ENCODE results near the gene STX10.

STX10 gene

GRCh38 chr19:13138916-13139198, 11.3 kb downstream of the STX10 start:
- H3K4me3 ChIP-seq (ENCODE audit: low read length) = no peak overlapping the region
- TF ChIP-seq, protein P1, sequence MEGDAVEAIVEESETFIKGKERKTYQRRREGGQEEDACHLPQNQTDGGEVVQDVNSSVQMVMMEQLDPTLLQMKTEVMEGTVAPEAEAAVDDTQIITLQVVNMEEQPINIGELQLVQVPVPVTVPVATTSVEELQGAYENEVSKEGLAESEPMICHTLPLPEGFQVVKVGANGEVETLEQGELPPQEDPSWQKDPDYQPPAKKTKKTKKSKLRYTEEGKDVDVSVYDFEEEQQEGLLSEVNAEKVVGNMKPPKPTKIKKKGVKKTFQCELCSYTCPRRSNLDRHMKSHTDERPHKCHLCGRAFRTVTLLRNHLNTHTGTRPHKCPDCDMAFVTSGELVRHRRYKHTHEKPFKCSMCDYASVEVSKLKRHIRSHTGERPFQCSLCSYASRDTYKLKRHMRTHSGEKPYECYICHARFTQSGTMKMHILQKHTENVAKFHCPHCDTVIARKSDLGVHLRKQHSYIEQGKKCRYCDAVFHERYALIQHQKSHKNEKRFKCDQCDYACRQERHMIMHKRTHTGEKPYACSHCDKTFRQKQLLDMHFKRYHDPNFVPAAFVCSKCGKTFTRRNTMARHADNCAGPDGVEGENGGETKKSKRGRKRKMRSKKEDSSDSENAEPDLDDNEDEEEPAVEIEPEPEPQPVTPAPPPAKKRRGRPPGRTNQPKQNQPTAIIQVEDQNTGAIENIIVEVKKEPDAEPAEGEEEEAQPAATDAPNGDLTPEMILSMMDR (IDR thresholded peaks at IDR 0.05; ENCODE audit: insufficient read depth, low read depth, low read length, missing control alignments) = no peak

DNA sequence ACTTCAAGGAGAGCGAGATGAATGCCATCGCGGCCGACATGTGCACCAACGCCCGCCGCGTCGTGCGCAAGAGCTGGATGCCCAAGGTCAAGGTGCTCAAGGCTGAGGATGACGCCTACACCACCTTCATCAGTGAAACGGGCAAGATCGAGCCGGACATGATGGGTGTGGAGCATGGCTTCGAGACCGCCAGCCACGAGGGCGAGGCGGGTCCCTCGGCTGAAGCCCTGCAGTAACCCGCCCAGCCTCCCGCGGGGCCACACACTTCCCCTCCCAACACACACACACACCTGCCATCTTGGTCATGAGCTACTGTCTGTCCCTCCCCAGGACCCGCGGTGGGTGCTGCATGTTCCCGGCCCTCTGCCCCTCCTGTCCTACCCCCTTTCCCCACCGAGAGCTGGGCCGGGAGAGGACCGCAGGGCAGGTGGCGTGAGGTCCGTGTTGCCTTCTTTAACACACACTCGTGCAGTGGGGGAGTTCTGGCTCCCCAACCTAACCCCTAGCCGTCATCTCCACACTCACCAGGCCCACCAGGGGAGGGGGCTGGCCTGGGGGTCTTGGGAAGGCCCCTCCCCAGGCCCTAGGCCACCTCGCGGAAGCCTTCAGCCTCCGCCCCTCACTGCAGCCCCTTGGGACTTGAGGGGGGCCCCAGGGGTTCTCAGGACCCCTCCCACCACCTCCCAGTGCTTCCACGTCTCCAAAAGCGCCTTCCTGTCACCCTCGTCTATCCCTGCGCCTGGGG, 11.8 kb downstream of the STX10 start:
- no peak for DNase-seq (ENCODE audit: low read depth)
- TF ChIP-seq, protein P1 (IDR thresholded peaks at IDR 0.05; ENCODE audit: insufficient read depth, low read depth, low read length, missing control alignments) = no peak
- H3K4me3 ChIP-seq (ENCODE audit: low read length) = no peak overlapping the region

More at GRCh38 chr19:13138916-13139198, 11.3 kb downstream of the STX10 start:
- no peak for DNase-seq (ENCODE audit: low read depth)

GRCh38 chr19:13137290-13137794, 12.8 kb downstream of the STX10 start:
- no peak for DNase-seq (ENCODE audit: low read depth)
- H3K4me3 ChIP-seq (ENCODE audit: low read length) = no peak overlapping the region
- TF ChIP-seq, protein P1 (IDR thresholded peaks at IDR 0.05; ENCODE audit: insufficient read depth, low read depth, low read length, missing control alignments) = no peak

- DNase-seq (ENCODE audit: low read depth) = no peak
- H3K4me3 ChIP-seq (ENCODE audit: low read length) = no peak overlapping the region
- TF ChIP-seq, protein P1 (IDR thresholded peaks at IDR 0.05; ENCODE audit: insufficient read depth, low read depth, low read length, missing control alignments) = no peak
These were observed 14.8 kb downstream of the STX10 start for GRCh38 chr19:13135068-13136062.

DNA sequence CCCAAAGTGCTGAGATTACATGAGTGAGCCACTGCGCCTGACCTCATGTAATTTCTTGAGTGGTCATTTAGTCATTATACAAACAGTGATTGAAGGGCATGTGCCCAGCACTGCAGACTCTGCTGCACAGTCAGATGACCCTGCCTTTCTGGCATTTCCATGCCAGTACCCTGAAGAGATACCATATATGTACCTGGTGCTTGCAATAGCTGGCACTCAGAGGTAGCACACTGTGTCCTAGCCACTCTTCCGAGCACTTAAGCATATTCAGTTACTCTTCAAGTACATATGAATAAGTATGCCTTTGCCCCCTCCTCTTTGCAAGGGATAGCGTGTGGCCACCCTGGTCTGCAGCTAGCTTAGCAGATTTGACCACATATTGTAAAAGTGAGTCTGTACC, 15.5 kb downstream of the STX10 start:
- no peak overlapping the region for H3K4me3 ChIP-seq (ENCODE audit: low read length)
- TF ChIP-seq, protein P1 (IDR thresholded peaks at IDR 0.05; ENCODE audit: insufficient read depth, low read depth, low read length, missing control alignments) = no peak
- DNase-seq (ENCODE audit: low read depth) = no peak

- H3K4me3 ChIP-seq (ENCODE audit: low read length) = no peak overlapping the region
- TF ChIP-seq, protein P1 (IDR thresholded peaks at IDR 0.05; ENCODE audit: insufficient read depth, low read depth, low read length, missing control alignments) = no peak
- no peak for DNase-seq (ENCODE audit: low read depth)
These were observed 16.8 kb downstream of the STX10 start for GRCh38 chr19:13133241-13133870.
